Measurements from ENCODE around the gene GCG. TPM values are rescaled to one million over a fixed set of nuclear protein-coding genes. Genes with fewer than 3 reads are reported as not detected.

The GCG gene
- total RNA-seq, 2 experiments from 2014 or later, result not detected

- no peaks in the 10 kb centered on the region for H3K9me3 Mint-ChIP-seq
- no peak for DNase-seq
These were observed 28.0 kb downstream of the GCG start for GRCh38 chr2:162123806-162124758.

GRCh38 chr2:162118166-162119031 lies 33.6 kb downstream of the GCG start:
- Mint-ChIP-seq H3K4me3 (no peak overlapping the region), H3K27me3 (no peaks in the 10 kb centered on the region), H3K27ac (no peak overlapping the region), H3K9me3 (peaks cover 7% of the 10 kb centered on the region), H3K4me1 (peaks cover 10% of the 10 kb centered on the region), H3K36me3 (peaks cover 4% of the 10 kb centered on the region)
- DNase-seq, result no peak

More at GRCh38 chr2:162123806-162124758, 28.0 kb downstream of the GCG start:
- Mint-ChIP-seq H3K4me3 (no peak overlapping the region), H3K4me1 (no peaks in the 10 kb centered on the region), H3K27ac (no peak overlapping the region), H3K27me3 (no peaks in the 10 kb centered on the region), H3K36me3 (no peaks in the 10 kb centered on the region)

- H3K4me1 Mint-ChIP-seq, result peaks cover 10% of the 10 kb centered on the region
- H3K36me3 Mint-ChIP-seq, result peaks cover 4% of the 10 kb centered on the region
- no peak overlapping the region for H3K27ac Mint-ChIP-seq
- no peak overlapping the region for H3K4me3 Mint-ChIP-seq
- DNase-seq, result no peak
- no peaks in the 10 kb centered on the region for H3K27me3 Mint-ChIP-seq
- H3K9me3 Mint-ChIP-seq, result peaks cover 7% of the 10 kb centered on the region
These were observed 35.7 kb downstream of the GCG start for GRCh38 chr2:162116352-162116751.

GRCh38 chr2:162115076-162115475 lies 37.0 kb downstream of the GCG start:
- Mint-ChIP-seq H3K9me3 (peaks cover 7% of the 10 kb centered on the region), H3K4me3 (no peak overlapping the region), H3K27me3 (no peaks in the 10 kb centered on the region), H3K27ac (no peak overlapping the region), H3K4me1 (peaks cover 10% of the 10 kb centered on the region), H3K36me3 (peaks cover 4% of the 10 kb centered on the region)
- no peak for DNase-seq

- no peak for DNase-seq
- no peak overlapping the region for H3K4me3 Mint-ChIP-seq
- H3K27me3 Mint-ChIP-seq, result no peaks in the 10 kb centered on the region
These were observed 37.8 kb downstream of the GCG start for GRCh38 chr2:162114271-162114670.

GRCh38 chr2:162113776-162114168 lies 38.3 kb downstream of the GCG start:
- H3K36me3 Mint-ChIP-seq, result peaks cover 4% of the 10 kb centered on the region
- DNase-seq, result no peak
- peaks cover 7% of the 10 kb centered on the region for H3K9me3 Mint-ChIP-seq
- no peaks in the 10 kb centered on the region for H3K27me3 Mint-ChIP-seq
- no peak overlapping the region for H3K4me3 Mint-ChIP-seq
- peaks cover 9% of the 10 kb centered on the region for H3K4me1 Mint-ChIP-seq
- H3K27ac Mint-ChIP-seq, result no peak overlapping the region

More at GRCh38 chr2:162114271-162114670, 37.8 kb downstream of the GCG start:
- peaks cover 7% of the 10 kb centered on the region for H3K9me3 Mint-ChIP-seq
- H3K36me3 Mint-ChIP-seq, result peaks cover 4% of the 10 kb centered on the region
- H3K27ac Mint-ChIP-seq, result no peak overlapping the region
- H3K4me1 Mint-ChIP-seq, result peaks cover 10% of the 10 kb centered on the region

- Mint-ChIP-seq H3K27ac (no peak overlapping the region), H3K4me3 (no peak overlapping the region), H3K9me3 (peaks cover 7% of the 10 kb centered on the region), H3K27me3 (no peaks in the 10 kb centered on the region), H3K36me3 (peaks cover 4% of the 10 kb centered on the region), H3K4me1 (peaks cover 7% of the 10 kb centered on the region)
- DNase-seq, result no peak
These were observed 38.8 kb downstream of the GCG start for GRCh38 chr2:162113088-162113775.

- Mint-ChIP-seq H3K27me3 (no peaks in the 10 kb centered on the region), H3K36me3 (peaks cover 4% of the 10 kb centered on the region)
These were observed 39.8 kb downstream of the GCG start for GRCh38 chr2:162111958-162112850.

GRCh38 chr2:162107361-162107901 lies 44.6 kb downstream of the GCG start:
- Mint-ChIP-seq H3K4me1 (peaks cover 4% of the 10 kb centered on the region), H3K4me3 (no peak overlapping the region), H3K27ac (no peak overlapping the region), H3K36me3 (no peaks in the 10 kb centered on the region), H3K9me3 (no peaks in the 10 kb centered on the region), H3K27me3 (no peaks in the 10 kb centered on the region)
- DNase-seq, result no peak

More at GRCh38 chr2:162111958-162112850, 39.8 kb downstream of the GCG start:
- DNase-seq, result no peak
- Mint-ChIP-seq H3K27ac (no peak overlapping the region), H3K4me1 (peaks cover 9% of the 10 kb centered on the region), H3K9me3 (peaks cover 7% of the 10 kb centered on the region), H3K4me3 (no peak overlapping the region)

GRCh38 chr2:162106746-162107145 lies 45.3 kb downstream of the GCG start:
- no peak overlapping the region for H3K27ac Mint-ChIP-seq
- no peaks in the 10 kb centered on the region for H3K27me3 Mint-ChIP-seq
- H3K9me3 Mint-ChIP-seq, result no peaks in the 10 kb centered on the region
- DNase-seq, result no peak
- no peak overlapping the region for H3K4me3 Mint-ChIP-seq
- no peaks in the 10 kb centered on the region for H3K36me3 Mint-ChIP-seq
- peaks cover 4% of the 10 kb centered on the region for H3K4me1 Mint-ChIP-seq

GRCh38 chr2:162106146-162106551 lies 45.9 kb downstream of the GCG start:
- no peak for DNase-seq
- Mint-ChIP-seq H3K9me3 (no peaks in the 10 kb centered on the region), H3K4me1 (peaks cover 4% of the 10 kb centered on the region), H3K27me3 (no peaks in the 10 kb centered on the region), H3K36me3 (no peaks in the 10 kb centered on the region), H3K27ac (no peak overlapping the region), H3K4me3 (no peak overlapping the region)

GRCh38 chr2:162103443-162104009 lies 48.5 kb downstream of the GCG start:
- DNase-seq, result no peak
- no peak overlapping the region for H3K4me3 Mint-ChIP-seq
- H3K4me1 Mint-ChIP-seq, result peaks cover 4% of the 10 kb centered on the region
- no peaks in the 10 kb centered on the region for H3K27me3 Mint-ChIP-seq
- H3K36me3 Mint-ChIP-seq, result no peaks in the 10 kb centered on the region
- H3K27ac Mint-ChIP-seq, result no peak overlapping the region
- no peaks in the 10 kb centered on the region for H3K9me3 Mint-ChIP-seq

GRCh38 chr2:162100579-162100978 lies 51.5 kb downstream of the GCG start:
- Mint-ChIP-seq H3K4me3 (no peak overlapping the region), H3K9me3 (no peaks in the 10 kb centered on the region), H3K36me3 (no peaks in the 10 kb centered on the region), H3K27ac (no peak overlapping the region), H3K4me1 (no peaks in the 10 kb centered on the region), H3K27me3 (no peaks in the 10 kb centered on the region)
- DNase-seq, result no peak
